ENCODE data around the gene IRS2. TPM values are rescaled to one million over a fixed set of nuclear protein-coding genes. Genes with fewer than 3 reads are reported as not detected.

Gene IRS2
- total RNA-seq, 1 experiment from 2014 or later = 41.8 TPM

GRCh38 chr13:109790086-109790485, 3.7 kb upstream of the IRS2 start:
- Mint-ChIP-seq H3K9me3 (ENCODE audit: unreplicated experiment) (no peaks in the 10 kb centered on the region), H3K27me3 (ENCODE audit: insufficient read depth, unreplicated experiment) (no peaks in the 10 kb centered on the region), H3K27ac (ENCODE audit: low read depth, unreplicated experiment) (no peak overlapping the region), H3K4me1 (ENCODE audit: insufficient read depth, unreplicated experiment) (peaks cover 29% of the 10 kb centered on the region), H3K36me3 (ENCODE audit: insufficient read depth, unreplicated experiment) (peaks cover 2% of the 10 kb centered on the region), H3K4me3 (ENCODE audit: unreplicated experiment) (no peak overlapping the region)
- DNase-seq (ENCODE audit: unreplicated experiment) = peak; percentile 48
- TF ChIP-seq CTCF (IDR thresholded peaks at IDR 0.05; ENCODE audit: unreplicated experiment) = no peak
- ChIA-PET POLR2A (interaction anchor here (0.6 to 2.4 kb wide), 24 partner anchors 10 to 874 kb away, joined by 3 to 23 read pairs (median 4); no protein-coding TSS in a partner anchor), CTCF (interaction anchor here (0.7 to 3.0 kb wide), 11 partner anchors 10 to 874 kb away, joined by 3 to 20 read pairs (median 4); no protein-coding TSS in a partner anchor)
- intact Hi-C loops (cut with micrococcal nuclease) = no loop called here
- BruUV-seq (replicated peaks) = no TSS peak

- Mint-ChIP-seq H3K4me3 (ENCODE audit: unreplicated experiment) (peak overlapping the region; percentile 36), H3K36me3 (ENCODE audit: insufficient read depth, unreplicated experiment) (peaks cover 10% of the 10 kb centered on the region), H3K9me3 (ENCODE audit: unreplicated experiment) (no peaks in the 10 kb centered on the region), H3K4me1 (ENCODE audit: insufficient read depth, unreplicated experiment) (peaks cover 29% of the 10 kb centered on the region), H3K27ac (ENCODE audit: low read depth, unreplicated experiment) (peak overlapping the region; percentile 11), H3K27me3 (ENCODE audit: insufficient read depth, unreplicated experiment) (no peaks in the 10 kb centered on the region)
- DNase-seq (ENCODE audit: unreplicated experiment) = peak; percentile 41
- POLR2A ChIA-PET = interaction anchor here (0.7 to 2.4 kb wide), 25 partner anchors 9 to 1286 kb away, joined by 3 to 23 read pairs (median 4); no protein-coding TSS in a partner anchor
- TF ChIP-seq CTCF (IDR thresholded peaks at IDR 0.05; ENCODE audit: unreplicated experiment) = no peak
- BruUV-seq (replicated peaks) = no TSS peak
- intact Hi-C loops (cut with micrococcal nuclease) = no loop called here
- CTCF ChIA-PET = interaction anchor here (0.6 to 3.0 kb wide), 13 partner anchors 9 to 874 kb away, joined by 3 to 20 read pairs (median 4); no protein-coding TSS in a partner anchor
These were observed 2.9 kb upstream of the IRS2 start for GRCh38 chr13:109789262-109789661.

GRCh38 chr13:109788372-109789111, 2.2 kb upstream of the IRS2 start:
- POLR2A ChIA-PET = interaction anchor here (0.6 to 2.4 kb wide), 21 partner anchors 8 to 1285 kb away, joined by 3 to 23 read pairs (median 5); no protein-coding TSS in a partner anchor
- Mint-ChIP-seq H3K9me3 (ENCODE audit: unreplicated experiment) (no peaks in the 10 kb centered on the region), H3K4me3 (ENCODE audit: unreplicated experiment) (peak overlapping the region; percentile 36), H3K27ac (ENCODE audit: low read depth, unreplicated experiment) (peak overlapping the region; percentile 11), H3K36me3 (ENCODE audit: insufficient read depth, unreplicated experiment) (peaks cover 17% of the 10 kb centered on the region), H3K4me1 (ENCODE audit: insufficient read depth, unreplicated experiment) (peaks cover 29% of the 10 kb centered on the region), H3K27me3 (ENCODE audit: insufficient read depth, unreplicated experiment) (no peaks in the 10 kb centered on the region)
- intact Hi-C loops (cut with micrococcal nuclease) = no loop called here
- CTCF ChIA-PET = interaction anchor here (0.6 to 3.0 kb wide), 9 partner anchors 8 to 874 kb away, joined by 3 to 20 read pairs (median 3); no protein-coding TSS in a partner anchor
- DNase-seq (ENCODE audit: unreplicated experiment) = no peak
- TF ChIP-seq CTCF (IDR thresholded peaks at IDR 0.05; ENCODE audit: unreplicated experiment) = no peak
- BruUV-seq (replicated peaks) = no TSS peak

All from MCF 10A (cell line).